Measurements from ENCODE around the gene SOX13.

SOX13 gene

GRCh38 chr1:204072931-204073836 is at the start of gene SOX13:
Gene SOX13 (plus strand): TSS chr1:204073115. CDS start chr1:204112916, 39,801 bp downstream.
- Mint-ChIP-seq H3K36me3 (no peaks in the 10 kb centered on the region), H3K9me3 (ENCODE audit: low read depth) (peaks cover 4% of the 10 kb centered on the region), H3K27ac (no peak within 1 kb of the TSS), H3K4me1 (ENCODE audit: low read depth) (peaks cover 23% of the 10 kb centered on the region), H3K27me3 (peaks cover 42% of the 10 kb centered on the region), H3K4me3 (peak within 1 kb of the TSS; percentile 86)

- no peak overlapping the region for H3K4me3 Mint-ChIP-seq
- no peaks in the 10 kb centered on the region for H3K9me3 Mint-ChIP-seq (ENCODE audit: low read depth)
- no peaks in the 10 kb centered on the region for H3K4me1 Mint-ChIP-seq (ENCODE audit: low read depth)
- no peaks in the 10 kb centered on the region for H3K36me3 Mint-ChIP-seq
- H3K27ac Mint-ChIP-seq, result no peak overlapping the region
- peaks cover 6% of the 10 kb centered on the region for H3K27me3 Mint-ChIP-seq
Measured at GRCh38 chr1:204025917-204026707, 46.8 kb upstream of the SOX13 start.

GRCh38 chr1:204027446-204027845 is 45.5 kb upstream of the SOX13 start:
- no peak overlapping the region for H3K4me3 Mint-ChIP-seq
- no peaks in the 10 kb centered on the region for H3K9me3 Mint-ChIP-seq (ENCODE audit: low read depth)
- H3K4me1 Mint-ChIP-seq (ENCODE audit: low read depth), result no peaks in the 10 kb centered on the region
- H3K27ac Mint-ChIP-seq, result no peak overlapping the region
- H3K27me3 Mint-ChIP-seq, result peaks cover 6% of the 10 kb centered on the region
- H3K36me3 Mint-ChIP-seq, result no peaks in the 10 kb centered on the region

GRCh38 chr1:204029016-204029415 is 43.9 kb upstream of the SOX13 start:
- Mint-ChIP-seq H3K27me3 (peaks cover 6% of the 10 kb centered on the region), H3K27ac (no peak overlapping the region), H3K9me3 (ENCODE audit: low read depth) (no peaks in the 10 kb centered on the region), H3K4me1 (ENCODE audit: low read depth) (no peaks in the 10 kb centered on the region), H3K4me3 (no peak overlapping the region), H3K36me3 (no peaks in the 10 kb centered on the region)

- H3K27me3 Mint-ChIP-seq, result peaks cover 5% of the 10 kb centered on the region
- H3K27ac Mint-ChIP-seq, result no peak overlapping the region
- H3K36me3 Mint-ChIP-seq, result no peaks in the 10 kb centered on the region
- H3K4me1 Mint-ChIP-seq (ENCODE audit: low read depth), result no peaks in the 10 kb centered on the region
- no peaks in the 10 kb centered on the region for H3K9me3 Mint-ChIP-seq (ENCODE audit: low read depth)
- H3K4me3 Mint-ChIP-seq, result no peak overlapping the region
Measured at GRCh38 chr1:204031098-204031710, 41.7 kb upstream of the SOX13 start.

- Mint-ChIP-seq H3K4me1 (ENCODE audit: low read depth) (no peaks in the 10 kb centered on the region), H3K36me3 (no peaks in the 10 kb centered on the region), H3K9me3 (ENCODE audit: low read depth) (no peaks in the 10 kb centered on the region), H3K27me3 (peaks cover 5% of the 10 kb centered on the region), H3K27ac (no peak overlapping the region), H3K4me3 (no peak overlapping the region)
Measured at GRCh38 chr1:204032642-204033235, 40.2 kb upstream of the SOX13 start.

GRCh38 chr1:204033306-204033705 is 39.6 kb upstream of the SOX13 start:
- H3K36me3 Mint-ChIP-seq, result no peaks in the 10 kb centered on the region
- no peak overlapping the region for H3K4me3 Mint-ChIP-seq
- H3K9me3 Mint-ChIP-seq (ENCODE audit: low read depth), result no peaks in the 10 kb centered on the region
- no peak overlapping the region for H3K27ac Mint-ChIP-seq
- H3K27me3 Mint-ChIP-seq, result peaks cover 5% of the 10 kb centered on the region
- no peaks in the 10 kb centered on the region for H3K4me1 Mint-ChIP-seq (ENCODE audit: low read depth)

GRCh38 chr1:204036882-204037655 is 35.8 kb upstream of the SOX13 start:
- Mint-ChIP-seq H3K4me3 (no peak overlapping the region), H3K36me3 (no peaks in the 10 kb centered on the region), H3K9me3 (ENCODE audit: low read depth) (no peaks in the 10 kb centered on the region), H3K27me3 (peaks cover 5% of the 10 kb centered on the region), H3K27ac (no peak overlapping the region), H3K4me1 (ENCODE audit: low read depth) (no peaks in the 10 kb centered on the region)

GRCh38 chr1:204041232-204041767 is 31.6 kb upstream of the SOX13 start:
- no peaks in the 10 kb centered on the region for H3K4me1 Mint-ChIP-seq (ENCODE audit: low read depth)
- H3K36me3 Mint-ChIP-seq, result no peaks in the 10 kb centered on the region
- no peaks in the 10 kb centered on the region for H3K27me3 Mint-ChIP-seq
- H3K4me3 Mint-ChIP-seq, result no peak overlapping the region
- H3K27ac Mint-ChIP-seq, result no peak overlapping the region
- no peaks in the 10 kb centered on the region for H3K9me3 Mint-ChIP-seq (ENCODE audit: low read depth)

GRCh38 chr1:204041803-204042505 is 31.0 kb upstream of the SOX13 start:
- Mint-ChIP-seq H3K9me3 (ENCODE audit: low read depth) (no peaks in the 10 kb centered on the region), H3K4me3 (no peak overlapping the region), H3K27ac (no peak overlapping the region), H3K27me3 (no peaks in the 10 kb centered on the region), H3K36me3 (no peaks in the 10 kb centered on the region), H3K4me1 (ENCODE audit: low read depth) (no peaks in the 10 kb centered on the region)

- Mint-ChIP-seq H3K27me3 (no peaks in the 10 kb centered on the region), H3K4me3 (no peak overlapping the region)
Measured at GRCh38 chr1:204042516-204042915, 30.4 kb upstream of the SOX13 start.

GRCh38 chr1:204043680-204044079 is 29.2 kb upstream of the SOX13 start:
- Mint-ChIP-seq H3K27me3 (no peaks in the 10 kb centered on the region), H3K36me3 (no peaks in the 10 kb centered on the region), H3K4me1 (ENCODE audit: low read depth) (no peaks in the 10 kb centered on the region), H3K4me3 (no peak overlapping the region), H3K27ac (no peak overlapping the region), H3K9me3 (ENCODE audit: low read depth) (no peaks in the 10 kb centered on the region)

More at GRCh38 chr1:204042516-204042915, 30.4 kb upstream of the SOX13 start:
- H3K4me1 Mint-ChIP-seq (ENCODE audit: low read depth), result no peaks in the 10 kb centered on the region
- H3K9me3 Mint-ChIP-seq (ENCODE audit: low read depth), result no peaks in the 10 kb centered on the region
- no peak overlapping the region for H3K27ac Mint-ChIP-seq
- no peaks in the 10 kb centered on the region for H3K36me3 Mint-ChIP-seq

- Mint-ChIP-seq H3K36me3 (no peaks in the 10 kb centered on the region), H3K9me3 (ENCODE audit: low read depth) (no peaks in the 10 kb centered on the region), H3K4me1 (ENCODE audit: low read depth) (no peaks in the 10 kb centered on the region), H3K27me3 (no peaks in the 10 kb centered on the region), H3K4me3 (no peak overlapping the region), H3K27ac (no peak overlapping the region)
Measured at GRCh38 chr1:204044448-204044847, 28.5 kb upstream of the SOX13 start.

All from activated naive CD8-positive, alpha-beta T cell (primary cell).